Neural cell (in vitro differentiated cells): ENCODE measurements around the gene DCST1. TPM values are rescaled to one million over a fixed set of nuclear protein-coding genes. Genes with fewer than 3 reads are reported as not detected.

Experiments used
- H2AFZ ChIP-seq: fragments of 200-600, 300-800 bp; sonication (generic), shearing (Covaris generic); 2 replicates; pipeline ENCODE4 v1.6.0; 2014; ENCODE audit warnings: low read depth, mild to moderate bottlenecking, antibody characterized with exemption, low read length, moderate library complexity
- H3F3A ChIP-seq: fragments of 200-600 bp; shearing (Covaris generic); 2 replicates; pipeline ENCODE4 v1.6.1; 2016; ENCODE audit warnings: mild to moderate bottlenecking, moderate library complexity, mixed read lengths, antibody characterized with exemption, low read length; ENCODE audit not compliant: insufficient read depth, poor library complexity, severe bottlenecking
- H3K27ac ChIP-seq: fragments of 200-600, 300-800 bp; sonication (generic), shearing (Covaris generic); 2 replicates; pipeline ENCODE4 v1.5.1; 2014; ENCODE audit warnings: mild to moderate bottlenecking, low read length, moderate library complexity
- H3K27me3 ChIP-seq: fragments of 300-800, 200-600 bp; sonication (generic), shearing (Covaris generic); 2 replicates; pipeline ENCODE4 v1.6.0; 2014; ENCODE audit warnings: mild to moderate bottlenecking, low read depth, low read length, moderate library complexity; ENCODE audit not compliant: insufficient read depth
- H3K36me3 ChIP-seq: fragments of 300-800, 200-600 bp; sonication (generic), shearing (Covaris generic); 2 replicates; pipeline ENCODE4 v1.5.1; 2014; ENCODE audit warnings: mild to moderate bottlenecking, antibody characterized with exemption, low read length, moderate library complexity; ENCODE audit not compliant: insufficient read depth
- H3K4me2 ChIP-seq: fragments of 300-800, 200-600 bp; sonication (generic), shearing (Covaris generic); 2 replicates; pipeline ENCODE4 v1.6.0; 2014; ENCODE audit warnings: mild to moderate bottlenecking, low read length
- H3K4me3 ChIP-seq: fragments of 300-800, 200-600 bp; sonication (generic), shearing (Covaris generic); 2 replicates; pipeline ENCODE4 v1.5.1; 2014; ENCODE audit warnings: mild to moderate bottlenecking, low read length, moderate library complexity
- H3K79me2 ChIP-seq: fragments of 200-600 bp; shearing (Covaris generic); replicated peaks from 2 replicates; pipeline ENCODE4 v1.6.0; 2014; ENCODE audit warnings: mild to moderate bottlenecking, low read length, moderate library complexity; ENCODE audit not compliant: insufficient read depth
- H3K9ac ChIP-seq: fragments of 300-800, 200-600 bp; sonication (generic), shearing (Covaris generic); 2 replicates; pipeline ENCODE4 v1.6.1; 2016; ENCODE audit warnings: mild to moderate bottlenecking, low read length, mixed read lengths
- H3K9me2 ChIP-seq: fragments of 200-600 bp; shearing (Covaris generic); 2 replicates; pipeline ENCODE4 v1.6.1; 2016; ENCODE audit warnings: mild to moderate bottlenecking, low read length, mixed read lengths; ENCODE audit not compliant: insufficient read depth
- H3K9me3 ChIP-seq: fragments of 200-600, 300-800 bp; sonication (generic), shearing (Covaris generic); 2 replicates; pipeline ENCODE4 v1.6.1; 2016; ENCODE audit warnings: mild to moderate bottlenecking, mixed run types, low read length, moderate library complexity, mixed read lengths
- H4K20me1 ChIP-seq: fragments of 200-600 bp; shearing (Covaris generic); 2 replicates; pipeline ENCODE4 v1.6.1; 2016; ENCODE audit warnings: mild to moderate bottlenecking, mixed run types; ENCODE audit not compliant: insufficient read depth
- CTCF ChIP-seq: fragments of 450-650 bp; IDR thresholded peaks from 2 replicates; pipeline ENCODE4 v1.5.1; 2014; ENCODE audit warnings: antibody characterized with exemption, mild to moderate bottlenecking, moderate library complexity; ENCODE audit not compliant: poor library complexity, severe bottlenecking
- EP300 ChIP-seq: fragments of 450-650 bp; conservative IDR thresholded peaks from 2 replicates; pipeline ENCODE4 v1.6.1; 2014; ENCODE audit warnings: antibody characterized with exemption, mild to moderate bottlenecking, moderate library complexity; ENCODE audit not compliant: poor library complexity, severe bottlenecking
- EZH2 ChIP-seq: fragments of 200-600, 300-800 bp; shearing (Covaris generic), sonication (generic); IDR thresholded peaks from 2 replicates; pipeline ENCODE4 v1.6.1; 2014; ENCODE audit warnings: antibody characterized with exemption, low read length, borderline replicate concordance, mild to moderate bottlenecking; ENCODE audit not compliant: insufficient read depth, poor library complexity, severe bottlenecking
- MXI1 ChIP-seq: fragments of 450-650 bp; conservative IDR thresholded peaks from 2 replicates; pipeline ENCODE4 v1.6.1; 2014; ENCODE audit warnings: antibody characterized with exemption, mild to moderate bottlenecking; ENCODE audit not compliant: poor library complexity, severe bottlenecking
- POLR2AphosphoS5 ChIP-seq: IDR thresholded peaks from 2 replicates; pipeline ENCODE4 v1.6.1; 2012
- RAD21 ChIP-seq: fragments of 450-650 bp; conservative IDR thresholded peaks from 2 replicates; pipeline ENCODE4 v1.6.1; 2014; ENCODE audit warnings: antibody characterized with exemption, mild to moderate bottlenecking, moderate library complexity
- REST ChIP-seq: IDR thresholded peaks from 2 replicates; pipeline ENCODE4 v1.6.1; 2012; ENCODE audit warnings: borderline replicate concordance
- SMC3 ChIP-seq: fragments of 450-650 bp; conservative IDR thresholded peaks from 2 replicates; pipeline ENCODE4 v1.6.1; 2014; ENCODE audit warnings: antibody characterized with exemption, mild to moderate bottlenecking, moderate library complexity; ENCODE audit not compliant: poor library complexity
- TAF1 ChIP-seq: IDR thresholded peaks from 2 replicates; pipeline ENCODE4 v1.6.1; 2012; ENCODE audit warnings: low read depth
- polyA plus RNA-seq: library from polyadenylated mRNA; depleted of rRNA; stranded (reverse); fragments of >200 nt; gene quantifications from 2 replicates; pipeline ENCODE4 v1.2.3, GENCODE V29; 2014

DCST1 gene
- polyA plus RNA-seq, 1 donor from 2014 or later = not detected

GRCh38 chr1:155001425-155001674, 32.3 kb upstream of the DCST1 start:
- no peak for TF ChIP-seq REST
- no peak for TF ChIP-seq TAF1
- TF ChIP-seq MXI1 = no peak
- no peak for TF ChIP-seq POLR2AphosphoS5
- no peak for TF ChIP-seq SMC3
- peak overlapping the region; percentile 79 for H3K4me3 ChIP-seq
- H3K36me3 ChIP-seq = no peaks in the 10 kb centered on the region
- H3K27me3 ChIP-seq = peaks cover 9% of the 10 kb centered on the region
- H2AFZ ChIP-seq = peak overlapping the region; percentile 45
- peak overlapping the region; percentile 47 for H3K27ac ChIP-seq
- H3K4me2 ChIP-seq = peak overlapping the region; percentile 94
- no peaks in the 10 kb centered on the region for H4K20me1 ChIP-seq
- no peaks in the 10 kb centered on the region for H3K79me2 ChIP-seq
- no peaks in the 10 kb centered on the region for H3K9me3 ChIP-seq
- H3K9me2 ChIP-seq = no peaks in the 10 kb centered on the region
- H3F3A ChIP-seq = peaks cover 3% of the 10 kb centered on the region
- peak overlapping the region; percentile 66 for H3K9ac ChIP-seq

GRCh38 chr1:155001675-155002463, 31.8 kb upstream of the DCST1 start:
- no peaks in the 10 kb centered on the region for H3K9me2 ChIP-seq
- peak overlapping the region; percentile 45 for H2AFZ ChIP-seq
- peak overlapping the region; percentile 47 for H3K27ac ChIP-seq
- no peaks in the 10 kb centered on the region for H3K79me2 ChIP-seq
- no peak for TF ChIP-seq TAF1
- peak; percentile 43 for TF ChIP-seq CTCF
- peak; percentile 34 for TF ChIP-seq POLR2AphosphoS5
- H3K4me3 ChIP-seq = peak overlapping the region; percentile 79
- no peaks in the 10 kb centered on the region for H4K20me1 ChIP-seq
- peak overlapping the region; percentile 66 for H3K9ac ChIP-seq
- H3K36me3 ChIP-seq = no peaks in the 10 kb centered on the region
- no peaks in the 10 kb centered on the region for H3K9me3 ChIP-seq
- peaks cover 9% of the 10 kb centered on the region for H3K27me3 ChIP-seq
- peaks cover 3% of the 10 kb centered on the region for H3F3A ChIP-seq
- peak overlapping the region; percentile 94 for H3K4me2 ChIP-seq

- H3K9me2 ChIP-seq = no peaks in the 10 kb centered on the region
- H2AFZ ChIP-seq = peak within 1 kb of the TSS; percentile 45
- peaks cover 9% of the 10 kb centered on the region for H3K27me3 ChIP-seq
- peaks cover 3% of the 10 kb centered on the region for H3F3A ChIP-seq
- peak within 1 kb of the TSS; percentile 47 for H3K27ac ChIP-seq
- peak within 1 kb of the TSS; percentile 94 for H3K4me2 ChIP-seq
- peak within 1 kb of the TSS; percentile 79 for H3K4me3 ChIP-seq
- H4K20me1 ChIP-seq = no peaks in the 10 kb centered on the region
- peak within 1 kb of the TSS; percentile 66 for H3K9ac ChIP-seq
- H3K79me2 ChIP-seq = no peaks in the 10 kb centered on the region
- no peaks in the 10 kb centered on the region for H3K9me3 ChIP-seq
- no peaks in the 10 kb centered on the region for H3K36me3 ChIP-seq
- no peak for TF ChIP-seq SMC3
- no peak for TF ChIP-seq REST
- TF ChIP-seq RAD21 = no peak
- no peak for TF ChIP-seq EP300
- TF ChIP-seq EZH2 = no peak
- TF ChIP-seq TAF1 = no peak
- no peak for TF ChIP-seq MXI1
- TF ChIP-seq POLR2AphosphoS5 = no peak
Measured at GRCh38 chr1:155002464-155003226, 31.0 kb upstream of the DCST1 start, which contains the start of gene ZBTB7B. ZBTB7B (plus strand) TSS chr1:155002802; CDS start chr1:155014661, 11,859 bp downstream.
